ENCODE measurements around the gene SERINC3. TPM values are rescaled to one million over a fixed set of nuclear protein-coding genes. Genes with fewer than 3 reads are reported as not detected.

The SERINC3 gene
- total RNA-seq, 1 donor from 2014 or later: 94.3 TPM

GRCh38 chr20:44467289-44467883, 54.5 kb downstream of the SERINC3 start:
- DNase-seq (ENCODE audit: low read depth) (no peak), FAIRE-seq (no peak)
- H3K9me3 ChIP-seq (ENCODE audit: insufficient read depth, low read depth, low read length): no peaks in the 10 kb centered on the region
- Mint-ChIP-seq H3K4me3 (ENCODE audit: unreplicated experiment) (no peak overlapping the region), H3K4me1 (ENCODE audit: low read depth, unreplicated experiment) (no peaks in the 10 kb centered on the region), H3K27me3 (ENCODE audit: low read depth, unreplicated experiment) (peaks cover 7% of the 10 kb centered on the region), H3K9me3 (ENCODE audit: unreplicated experiment) (peaks cover 3% of the 10 kb centered on the region), H3K36me3 (ENCODE audit: low read depth, unreplicated experiment) (no peaks in the 10 kb centered on the region), H3K27ac (ENCODE audit: unreplicated experiment) (no peak overlapping the region)
- H3K4me3 ChIP-seq (ENCODE audit: insufficient read depth, low read depth, low read length): no peak overlapping the region
- no peak overlapping the region for H2AFZ ChIP-seq (ENCODE audit: low read depth, low read length)
- no peak overlapping the region for H3K9ac ChIP-seq (ENCODE audit: low read length)
- no peak for TF ChIP-seq CTCF (IDR thresholded peaks at IDR 0.05; ENCODE audit: insufficient read depth, low read depth, low read length)
- TF ChIP-seq EZH2 (IDR thresholded peaks at IDR 0.05; ENCODE audit: insufficient read depth, low read length): no peak
- no peak overlapping the region for H3K4me2 ChIP-seq (ENCODE audit: low read length)
- H3K36me3 ChIP-seq (ENCODE audit: insufficient read depth, low read length): no peaks in the 10 kb centered on the region
- no peaks in the 10 kb centered on the region for H4K20me1 ChIP-seq (ENCODE audit: insufficient read depth, low read length)
- H3K27ac ChIP-seq (ENCODE audit: low read depth, low read length): no peak overlapping the region
- H3K27me3 ChIP-seq (ENCODE audit: insufficient read depth, low read length): peaks cover 9% of the 10 kb centered on the region
- H3K79me2 ChIP-seq (ENCODE audit: insufficient read depth, low read length): no peaks in the 10 kb centered on the region
- no peaks in the 10 kb centered on the region for H3K4me1 ChIP-seq (ENCODE audit: insufficient read depth, low read length)

- H3K27ac Mint-ChIP-seq (ENCODE audit: unreplicated experiment): no peak overlapping the region
These were observed 56.8 kb downstream of the SERINC3 start for GRCh38 chr20:44465001-44465560.

More at GRCh38 chr20:44465001-44465560, 56.8 kb downstream of the SERINC3 start:
- H3K27me3 ChIP-seq (ENCODE audit: insufficient read depth, low read length): peaks cover 6% of the 10 kb centered on the region
- no peaks in the 10 kb centered on the region for H3K36me3 ChIP-seq (ENCODE audit: insufficient read depth, low read length)
- DNase-seq (ENCODE audit: low read depth) (no peak), FAIRE-seq (no peak)
- TF ChIP-seq CTCF (IDR thresholded peaks at IDR 0.05; ENCODE audit: insufficient read depth, low read depth, low read length) (no peak), EZH2 (IDR thresholded peaks at IDR 0.05; ENCODE audit: insufficient read depth, low read length) (no peak)
- H3K27ac ChIP-seq (ENCODE audit: low read depth, low read length): no peak overlapping the region
- H3K4me3 ChIP-seq (ENCODE audit: insufficient read depth, low read depth, low read length): no peak overlapping the region
- no peak overlapping the region for H3K4me2 ChIP-seq (ENCODE audit: low read length)
- Mint-ChIP-seq H3K36me3 (ENCODE audit: low read depth, unreplicated experiment) (no peaks in the 10 kb centered on the region), H3K27me3 (ENCODE audit: low read depth, unreplicated experiment) (peaks cover 12% of the 10 kb centered on the region), H3K4me1 (ENCODE audit: low read depth, unreplicated experiment) (no peaks in the 10 kb centered on the region), H3K4me3 (ENCODE audit: unreplicated experiment) (no peak overlapping the region), H3K9me3 (ENCODE audit: unreplicated experiment) (peaks cover 3% of the 10 kb centered on the region)
- H3K9ac ChIP-seq (ENCODE audit: low read length): no peak overlapping the region
- no peaks in the 10 kb centered on the region for H3K4me1 ChIP-seq (ENCODE audit: insufficient read depth, low read length)
- H4K20me1 ChIP-seq (ENCODE audit: insufficient read depth, low read length): no peaks in the 10 kb centered on the region
- no peaks in the 10 kb centered on the region for H3K9me3 ChIP-seq (ENCODE audit: insufficient read depth, low read depth, low read length)
- no peak overlapping the region for H2AFZ ChIP-seq (ENCODE audit: low read depth, low read length)
- H3K79me2 ChIP-seq (ENCODE audit: insufficient read depth, low read length): no peaks in the 10 kb centered on the region

All from astrocyte (in vitro differentiated cells and primary cell).